NB4 (cell line): ENCODE measurements around the gene HDAC9.

ENCODE experiments used
- DNase-seq: peaks from one replicate; pipeline ENCODE4 v3.0.0; 2010; ENCODE audit warnings: low read depth
- H3K4me3 ChIP-seq: one replicate; pipeline ENCODE4 v1.5.1; 2011; ENCODE audit warnings: mild to moderate bottlenecking, low read depth, low read length, moderate library complexity
- MYC ChIP-seq: IDR thresholded peaks from 2 replicates; pipeline ENCODE4 v1.6.1; 2011; ENCODE audit warnings: low read depth, low read length
- POLR2A ChIP-seq: IDR thresholded peaks from 2 replicates; pipeline ENCODE4 v1.6.1; 2011; ENCODE audit warnings: mild to moderate bottlenecking; ENCODE audit not compliant: insufficient read length; ENCODE audit errors: extremely low read depth
- TF ChIP-seq, protein P1 (sequence below): IDR thresholded peaks from one replicate; pipeline ENCODE4 v1.5.1; 2012; ENCODE audit warnings: low read depth, low read length
- TF ChIP-seq, protein P2 (sequence below): IDR thresholded peaks from 2 replicates; pipeline ENCODE4 v1.6.1; 2011; ENCODE audit warnings: low read depth, low read length

HDAC9 gene

DNA sequence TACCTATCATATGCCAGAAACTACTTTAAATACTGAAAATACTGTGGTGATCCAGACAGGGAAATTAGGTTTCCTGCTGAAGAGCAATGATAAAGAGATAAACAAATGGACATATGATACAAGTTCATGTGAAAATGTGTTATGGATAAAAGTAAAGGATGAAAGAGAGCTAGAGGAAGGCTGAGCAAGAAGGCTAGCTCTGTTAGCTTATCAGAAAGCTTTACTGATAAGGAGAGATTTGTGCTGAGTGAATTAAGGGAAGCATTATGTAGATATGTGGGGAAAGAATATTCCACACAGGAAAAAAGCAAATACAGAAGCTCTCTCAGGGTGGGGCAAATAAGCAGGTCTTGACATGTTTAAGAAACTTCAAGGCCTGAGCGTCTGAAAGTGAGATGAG lies 308.4 kb downstream of the HDAC9 start:
- TF ChIP-seq, protein P1, sequence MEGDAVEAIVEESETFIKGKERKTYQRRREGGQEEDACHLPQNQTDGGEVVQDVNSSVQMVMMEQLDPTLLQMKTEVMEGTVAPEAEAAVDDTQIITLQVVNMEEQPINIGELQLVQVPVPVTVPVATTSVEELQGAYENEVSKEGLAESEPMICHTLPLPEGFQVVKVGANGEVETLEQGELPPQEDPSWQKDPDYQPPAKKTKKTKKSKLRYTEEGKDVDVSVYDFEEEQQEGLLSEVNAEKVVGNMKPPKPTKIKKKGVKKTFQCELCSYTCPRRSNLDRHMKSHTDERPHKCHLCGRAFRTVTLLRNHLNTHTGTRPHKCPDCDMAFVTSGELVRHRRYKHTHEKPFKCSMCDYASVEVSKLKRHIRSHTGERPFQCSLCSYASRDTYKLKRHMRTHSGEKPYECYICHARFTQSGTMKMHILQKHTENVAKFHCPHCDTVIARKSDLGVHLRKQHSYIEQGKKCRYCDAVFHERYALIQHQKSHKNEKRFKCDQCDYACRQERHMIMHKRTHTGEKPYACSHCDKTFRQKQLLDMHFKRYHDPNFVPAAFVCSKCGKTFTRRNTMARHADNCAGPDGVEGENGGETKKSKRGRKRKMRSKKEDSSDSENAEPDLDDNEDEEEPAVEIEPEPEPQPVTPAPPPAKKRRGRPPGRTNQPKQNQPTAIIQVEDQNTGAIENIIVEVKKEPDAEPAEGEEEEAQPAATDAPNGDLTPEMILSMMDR, result no peak
- no peak for TF ChIP-seq MYC
- no peak for TF ChIP-seq POLR2A
- TF ChIP-seq, protein P2, sequence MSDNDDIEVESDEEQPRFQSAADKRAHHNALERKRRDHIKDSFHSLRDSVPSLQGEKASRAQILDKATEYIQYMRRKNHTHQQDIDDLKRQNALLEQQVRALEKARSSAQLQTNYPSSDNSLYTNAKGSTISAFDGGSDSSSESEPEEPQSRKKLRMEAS, result no peak
- no peak overlapping the region for H3K4me3 ChIP-seq
- no peak for DNase-seq

DNA sequence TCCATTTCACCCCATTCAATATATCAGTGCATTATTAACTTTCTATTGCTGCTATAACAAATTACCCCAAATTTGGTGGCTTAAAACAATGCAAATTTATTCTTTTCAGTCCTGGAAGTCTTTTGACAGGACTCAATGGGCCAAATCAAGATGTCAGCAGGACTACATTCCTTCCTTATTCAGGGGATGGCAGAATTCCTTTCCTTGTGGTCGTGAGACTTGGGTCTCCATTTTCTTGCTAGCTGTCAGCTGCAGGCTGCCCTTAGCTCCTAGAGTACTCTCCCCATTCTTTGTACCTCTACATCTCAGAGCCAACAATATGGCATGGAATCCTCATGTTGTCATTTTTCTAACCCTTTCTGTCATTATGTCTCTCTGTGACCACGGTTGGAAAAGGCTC lies 310.6 kb downstream of the HDAC9 start:
- no peak overlapping the region for H3K4me3 ChIP-seq
- no peak for TF ChIP-seq POLR2A
- TF ChIP-seq, protein P1, result no peak
- no peak for TF ChIP-seq MYC
- TF ChIP-seq, protein P2, result no peak
- no peak for DNase-seq

DNA sequence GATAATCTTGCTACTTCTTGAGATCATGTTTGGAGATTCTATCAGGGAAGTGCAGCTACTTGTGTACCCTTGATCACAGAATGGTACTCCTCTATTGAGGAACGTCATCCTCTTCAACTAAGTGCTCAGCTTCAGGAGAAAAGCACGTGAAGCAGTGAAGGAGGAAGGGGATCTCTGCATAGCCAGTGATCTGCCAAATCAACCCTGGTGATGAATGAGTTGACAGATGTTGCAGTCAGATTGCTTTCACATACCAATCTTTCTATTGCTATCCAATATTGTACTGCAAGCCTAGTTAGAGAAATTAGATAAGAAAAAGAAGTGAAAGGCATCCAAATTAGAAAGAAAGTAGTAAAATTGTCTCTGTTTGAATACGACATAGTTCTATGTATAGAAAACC lies 312.5 kb downstream of the HDAC9 start:
- no peak for DNase-seq
- H3K4me3 ChIP-seq, result no peak overlapping the region
- TF ChIP-seq, protein P1, result no peak
- TF ChIP-seq MYC, result no peak
- TF ChIP-seq, protein P2, result no peak
- no peak for TF ChIP-seq POLR2A

DNA sequence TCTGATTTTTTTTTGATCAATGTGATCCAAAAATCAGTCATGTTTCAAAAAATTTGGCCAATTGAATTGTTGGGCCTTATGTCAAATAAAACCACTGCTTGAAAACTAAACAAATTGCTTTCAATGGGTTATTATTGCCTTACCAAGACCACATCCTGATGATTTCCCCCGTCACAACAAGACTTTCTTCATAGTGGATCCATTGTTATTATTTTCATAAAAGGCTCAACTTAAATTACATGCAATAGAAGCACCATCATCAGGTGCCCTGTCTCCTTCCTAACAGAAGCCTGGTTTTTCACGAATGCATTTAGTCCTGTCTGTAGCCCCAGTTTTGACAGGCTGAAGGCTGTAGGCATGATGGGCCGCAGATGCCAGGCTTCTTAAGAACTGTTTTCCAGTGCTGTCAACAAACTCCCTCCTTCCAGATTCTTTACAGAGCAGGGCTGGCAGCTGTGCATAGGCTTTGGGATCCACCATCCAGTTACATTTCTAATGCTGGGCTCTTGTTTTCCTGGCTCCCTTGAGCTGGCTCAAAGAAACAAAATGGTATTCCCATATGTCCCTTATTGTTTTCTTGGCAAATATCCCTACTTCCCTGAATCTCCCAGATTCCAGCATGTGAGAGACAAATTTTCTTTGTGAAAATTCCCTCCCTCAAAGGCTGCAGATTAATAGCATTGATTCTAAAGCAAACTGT lies 319.9 kb downstream of the HDAC9 start:
- H3K4me3 ChIP-seq, result no peak overlapping the region
- TF ChIP-seq, protein P2, result no peak
- TF ChIP-seq POLR2A, result no peak
- no peak for TF ChIP-seq MYC
- TF ChIP-seq, protein P1, result no peak
- no peak for DNase-seq

DNA sequence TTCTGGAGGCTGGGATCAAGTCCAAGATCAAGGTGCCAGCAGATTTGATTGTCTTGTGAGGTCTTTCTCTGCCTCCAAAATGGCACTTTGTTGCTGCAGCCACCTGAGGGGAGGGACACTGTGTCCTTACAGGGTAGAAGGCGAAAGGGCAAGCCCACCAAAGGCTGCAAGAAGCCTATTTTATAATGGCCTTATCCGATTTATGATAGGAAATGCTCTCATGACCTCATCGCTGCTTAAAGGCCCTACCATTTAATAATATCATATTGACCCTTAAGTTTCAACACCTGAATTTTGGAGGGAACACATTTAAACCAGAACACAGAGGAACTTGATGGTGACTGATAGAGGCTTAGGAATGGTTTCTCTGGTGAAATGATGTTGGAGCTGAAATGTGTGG lies 325.4 kb downstream of the HDAC9 start:
- no peak for DNase-seq
- TF ChIP-seq, protein P1, result no peak
- TF ChIP-seq, protein P2, result no peak
- TF ChIP-seq POLR2A (no peak), MYC (no peak)
- H3K4me3 ChIP-seq, result no peak overlapping the region
